Measurements from ENCODE around the gene WDSUB1.

Gene WDSUB1

GRCh38 chr2:159192371-159192918, 94.1 kb downstream of the WDSUB1 start:
- no peak for DNase-seq

GRCh38 chr2:159188449-159188848, 98.1 kb downstream of the WDSUB1 start:
- DNase-seq: no peak

- no peak for DNase-seq
Observed at GRCh38 chr2:159187106-159187505, 99.4 kb downstream of the WDSUB1 start.

GRCh38 chr2:159186462-159186861, 100.0 kb downstream of the WDSUB1 start:
- DNase-seq: no peak
